PC-9 (cell line): ENCODE data around the gene SNX8.

ENCODE experiments used
- CTCF ChIP-seq: fragments of 200-600 bp; sonication (generic); conservative IDR thresholded peaks from 2 replicates; pipeline ENCODE4 v1.6.1; 2017; ENCODE audit warnings: mixed run types, antibody characterized with exemption, mild to moderate bottlenecking, moderate library complexity
- EZH2 ChIP-seq: fragments of 200-600 bp; sonication (generic); IDR thresholded peaks from 2 replicates; pipeline ENCODE4 v1.8.0; 2017; ENCODE audit warnings: antibody characterized with exemption, low read depth

GRCh38 chr7:2354186-2354938 is 40.1 kb upstream of the SNX8 start, which contains the start of gene EIF3B:
- TF ChIP-seq EZH2: no peak
- TF ChIP-seq CTCF: no peak
